Activated CD8-positive, alpha-beta memory T cell treated with anti-CD3 and anti-CD28 coated beads, Interleukin-2, amount 50 U/mL, for 4 hours (primary cell): ENCODE measurements around the gene TMTC2.

Source experiments
- DNase-seq: peaks from one replicate; pipeline ENCODE4 v3.0.0-alpha.2; 2020

TMTC2 gene

DNA sequence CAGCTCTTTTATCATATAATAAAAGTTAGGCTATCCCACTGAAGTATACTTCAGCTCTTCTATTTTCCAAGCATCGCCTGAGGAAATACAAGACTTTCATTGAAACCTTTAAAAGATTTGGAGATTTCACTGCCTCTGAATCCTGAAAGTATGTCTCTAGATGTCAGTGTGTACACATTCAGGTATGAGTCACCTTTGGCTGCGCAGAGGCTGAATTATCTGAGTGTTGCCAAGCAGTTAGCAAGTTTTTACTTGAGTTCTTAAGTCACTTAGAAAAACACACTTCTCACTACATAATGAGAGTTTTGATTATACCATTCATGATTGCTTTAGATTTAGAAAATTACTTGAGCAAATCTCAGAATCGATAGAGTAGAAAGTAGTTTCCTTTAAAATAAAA lies 210.3 kb downstream of the TMTC2 start:
- DNase-seq, result no peak

DNA sequence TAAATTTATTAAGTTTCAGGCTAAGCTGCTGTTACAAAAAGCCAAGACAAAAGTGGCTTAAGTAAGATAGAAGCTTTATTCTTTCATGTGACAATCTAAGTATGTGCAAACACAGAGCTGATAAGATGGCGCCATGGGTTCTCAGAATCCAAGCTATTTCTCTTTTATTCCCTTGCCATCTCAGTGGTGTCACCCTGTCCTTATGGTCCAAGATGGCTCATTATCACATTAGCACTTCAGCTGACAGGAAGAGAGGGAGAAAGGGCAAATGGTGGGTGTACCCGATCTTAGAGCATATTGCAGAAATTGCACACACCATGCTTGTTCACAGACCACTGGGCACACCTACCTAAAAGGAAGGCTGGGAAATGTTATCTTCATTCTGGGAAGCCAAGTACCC lies 211.7 kb downstream of the TMTC2 start:
- no peak for DNase-seq

DNA sequence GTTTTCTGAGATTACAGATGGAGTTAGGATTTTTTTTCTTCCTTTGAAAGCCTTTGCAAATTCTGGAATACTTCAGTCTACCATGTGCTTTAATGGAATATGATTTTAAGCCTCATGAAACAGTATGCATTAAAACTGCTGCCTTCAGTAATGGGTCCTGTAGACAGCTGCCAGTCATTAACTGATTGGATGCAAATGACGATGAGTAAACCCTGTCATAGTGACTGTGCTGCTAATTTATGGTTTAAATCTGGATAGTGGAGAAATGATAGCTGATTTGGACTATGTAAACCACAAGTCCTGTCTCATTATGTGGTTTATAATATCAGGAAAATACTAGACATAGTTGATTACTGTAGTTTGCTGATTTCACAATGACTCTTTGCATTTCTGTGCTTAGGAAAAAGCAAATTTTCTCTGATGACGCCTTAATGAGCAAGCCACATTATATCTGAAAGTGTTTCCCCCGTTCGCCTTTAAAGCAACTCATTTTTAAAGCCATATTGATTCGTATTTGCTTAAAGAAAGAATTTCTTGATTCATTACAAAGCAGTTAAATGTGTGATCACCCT lies 217.6 kb downstream of the TMTC2 start:
- no peak for DNase-seq

DNA sequence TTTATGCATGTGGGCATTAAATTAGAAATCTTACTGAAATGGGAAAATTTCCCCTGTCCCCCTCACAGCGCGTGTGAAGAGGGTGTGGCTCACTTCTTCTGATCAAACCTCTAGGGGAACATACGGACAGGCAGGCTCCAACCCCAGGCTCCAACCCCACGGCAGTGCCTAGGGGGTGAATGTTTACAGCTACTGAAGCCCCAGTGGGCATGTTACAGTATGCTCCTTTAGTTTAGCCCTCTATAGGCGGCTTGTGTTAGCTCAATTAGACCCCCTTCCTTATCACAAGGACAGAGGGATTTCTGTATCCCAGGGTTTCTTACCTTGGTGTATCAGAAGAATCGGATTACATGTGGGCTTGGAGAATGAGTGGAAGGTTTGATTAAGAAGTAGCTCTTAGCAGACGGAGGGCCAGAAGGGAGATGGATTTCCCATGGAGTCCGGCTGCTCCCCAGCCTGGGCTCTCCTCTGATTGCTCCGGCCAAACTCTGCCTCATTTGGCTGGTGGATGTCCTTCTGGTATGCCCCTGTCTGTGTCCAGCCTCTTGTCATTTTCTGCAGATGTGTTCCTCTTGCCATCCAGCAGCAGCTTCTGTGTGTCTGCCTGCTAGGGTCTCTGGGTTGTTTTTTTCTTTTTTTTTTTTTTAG lies 223.7 kb downstream of the TMTC2 start:
- DNase-seq, result no peak

DNA sequence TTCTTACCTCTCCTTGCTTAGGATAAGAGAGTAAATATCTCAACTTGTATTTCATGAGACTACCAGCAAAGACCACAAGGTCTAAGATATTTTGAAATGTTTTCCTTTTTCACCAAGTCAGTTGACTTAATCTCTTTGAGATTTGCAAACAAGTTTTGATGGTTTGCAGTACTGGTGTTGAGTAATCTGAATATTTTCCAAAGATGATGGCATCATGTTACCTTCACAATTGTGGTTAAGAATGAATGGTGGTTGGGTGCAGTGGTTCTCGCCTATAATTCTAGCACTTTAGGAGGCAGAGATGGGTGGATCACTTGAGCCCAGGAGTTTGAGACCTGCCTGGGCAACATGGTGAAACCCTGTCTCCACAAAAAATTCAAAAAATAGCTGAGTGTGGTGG lies 225.7 kb downstream of the TMTC2 start:
- DNase-seq, result no peak

DNA sequence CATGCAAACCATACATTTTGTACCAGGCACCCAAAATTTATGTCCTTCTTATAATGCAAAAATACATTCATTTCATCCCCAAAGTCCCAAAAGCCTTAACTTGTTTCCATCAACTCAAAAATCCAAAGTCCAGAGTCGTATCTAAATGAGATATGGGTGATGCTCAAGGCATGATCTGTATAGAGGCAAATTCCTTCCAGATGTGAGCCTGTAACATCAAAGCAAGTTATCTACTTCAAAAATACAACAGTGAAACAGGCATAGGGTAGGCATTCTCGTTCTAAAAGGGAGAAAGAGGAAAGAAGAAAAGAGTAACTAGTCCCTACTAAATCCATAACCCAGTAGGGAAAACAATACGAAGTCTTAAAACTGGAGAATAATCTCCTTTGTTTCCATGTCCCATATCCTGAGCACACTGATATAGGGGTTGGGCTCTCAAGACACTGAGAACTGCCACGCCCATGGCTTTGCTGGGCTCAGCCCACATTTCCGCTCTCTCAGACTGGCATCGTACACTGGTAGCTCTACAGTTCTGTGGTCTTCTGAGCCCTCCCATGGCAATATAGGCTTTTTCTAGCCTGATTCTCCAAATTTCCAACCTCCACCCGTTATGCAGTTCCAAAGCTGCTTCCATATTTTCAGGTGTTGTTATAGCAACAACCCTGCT lies 232.8 kb downstream of the TMTC2 start:
- no peak for DNase-seq

DNA sequence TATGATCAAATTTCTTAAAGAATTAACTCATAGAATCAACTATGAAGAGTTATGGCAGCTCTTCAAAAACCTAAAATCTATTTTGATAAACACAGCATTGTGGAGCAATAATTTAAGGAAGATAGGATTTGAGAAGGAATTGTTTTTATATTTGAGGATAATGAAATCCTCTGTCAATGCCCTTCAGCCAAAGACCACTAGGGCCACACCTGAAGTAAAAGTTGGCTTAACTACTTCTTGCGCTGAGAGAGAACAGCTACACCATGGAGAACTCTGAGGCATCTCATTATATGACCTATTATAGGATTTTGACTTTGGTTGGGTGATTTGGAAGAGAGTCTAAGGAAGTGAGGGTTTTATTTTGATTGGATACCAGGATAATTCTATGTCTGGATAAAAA lies 237.2 kb downstream of the TMTC2 start:
- no peak for DNase-seq

DNA sequence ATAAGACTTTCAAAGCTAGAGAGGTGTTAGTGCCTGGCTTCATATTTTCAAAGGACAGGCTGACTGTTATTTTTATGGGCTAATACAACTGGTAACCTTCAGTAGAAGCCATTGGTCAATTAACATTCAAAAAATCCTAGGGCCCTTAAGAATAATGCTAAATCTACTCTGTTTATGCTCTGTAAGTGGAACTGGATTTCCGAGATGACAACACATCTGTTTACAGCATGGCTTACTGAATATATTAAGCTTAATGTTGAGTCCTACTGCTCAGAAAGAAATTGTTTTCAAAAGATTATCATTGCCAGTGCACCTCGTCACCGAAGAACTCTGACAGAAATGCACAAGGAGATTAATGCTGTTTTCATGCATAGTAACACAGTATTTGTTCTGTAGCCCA lies 239.9 kb downstream of the TMTC2 start:
- DNase-seq, result no peak

DNA sequence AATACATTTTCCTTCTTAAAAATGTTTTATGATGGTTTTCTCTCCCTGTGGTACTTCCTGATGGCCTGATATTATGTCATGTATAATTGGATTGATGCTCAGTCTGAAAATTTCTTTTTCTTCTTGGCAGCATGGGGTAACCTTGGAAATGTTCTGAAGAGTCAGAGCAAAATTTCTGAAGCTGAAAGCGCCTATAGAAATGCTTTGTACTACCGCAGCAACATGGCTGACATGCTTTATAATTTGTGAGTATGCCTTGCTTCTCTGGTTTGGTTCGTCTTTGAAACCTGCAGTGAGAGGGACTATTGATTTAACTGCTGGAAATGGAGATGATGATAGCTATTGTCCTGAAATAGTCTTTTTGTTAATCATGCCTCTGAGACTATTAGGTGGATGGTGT lies 243.6 kb downstream of the TMTC2 start:
- no peak for DNase-seq

DNA sequence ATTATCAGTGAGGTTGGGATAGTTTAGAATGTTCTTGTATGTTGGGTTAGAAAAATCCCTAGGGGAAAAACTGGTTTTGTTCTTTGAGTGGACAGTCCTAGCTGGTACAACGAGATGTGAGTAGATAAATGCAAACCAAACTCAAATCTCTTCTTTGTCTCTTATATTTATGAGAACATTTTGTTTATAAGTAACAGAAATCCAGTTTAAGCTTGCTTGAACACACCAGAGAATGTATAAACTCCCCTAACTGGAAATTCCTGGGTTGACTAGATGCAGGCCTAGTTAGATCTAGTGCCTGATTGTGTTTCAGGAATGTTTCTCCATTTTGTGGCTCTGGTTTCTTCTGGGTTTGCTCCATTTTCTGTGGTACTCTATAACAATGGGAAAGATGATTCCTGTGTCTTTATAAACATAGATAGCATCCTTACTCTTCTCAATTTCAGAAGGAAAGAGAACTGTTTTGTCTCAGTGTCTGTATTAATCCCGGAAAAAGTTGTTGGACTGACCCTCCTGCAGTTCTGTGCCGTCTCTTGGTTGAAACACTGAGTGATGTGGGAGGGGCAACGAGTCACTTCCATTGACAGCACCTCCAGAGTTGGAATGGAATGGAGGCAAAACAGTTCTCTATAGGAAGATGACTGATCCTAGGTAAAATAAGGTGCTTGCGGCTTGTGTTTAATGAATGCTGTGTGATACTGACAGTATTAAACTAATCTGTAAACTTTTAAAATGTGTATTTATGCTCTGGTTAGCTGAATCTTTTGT lies 244.8 kb downstream of the TMTC2 start:
- no peak for DNase-seq

DNA sequence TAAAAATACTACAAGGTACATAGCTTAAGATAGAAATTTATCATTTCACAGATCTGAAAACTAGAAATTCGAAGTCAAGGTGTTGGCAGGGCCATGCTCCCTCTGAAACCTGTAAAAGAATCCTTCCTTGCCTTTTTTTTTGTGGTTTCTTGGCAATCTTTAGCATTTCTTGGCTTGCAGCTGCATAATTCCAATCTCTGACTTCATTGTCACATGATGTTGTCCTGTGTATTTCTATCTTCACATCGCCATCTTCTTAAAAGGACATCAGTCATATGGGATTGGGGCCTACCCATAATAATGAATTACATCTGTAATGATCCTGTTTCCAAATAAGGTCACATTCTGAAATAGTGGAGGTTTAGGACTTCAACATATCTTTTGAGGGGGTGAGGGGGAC lies 250.4 kb downstream of the TMTC2 start:
- no peak for DNase-seq

DNA sequence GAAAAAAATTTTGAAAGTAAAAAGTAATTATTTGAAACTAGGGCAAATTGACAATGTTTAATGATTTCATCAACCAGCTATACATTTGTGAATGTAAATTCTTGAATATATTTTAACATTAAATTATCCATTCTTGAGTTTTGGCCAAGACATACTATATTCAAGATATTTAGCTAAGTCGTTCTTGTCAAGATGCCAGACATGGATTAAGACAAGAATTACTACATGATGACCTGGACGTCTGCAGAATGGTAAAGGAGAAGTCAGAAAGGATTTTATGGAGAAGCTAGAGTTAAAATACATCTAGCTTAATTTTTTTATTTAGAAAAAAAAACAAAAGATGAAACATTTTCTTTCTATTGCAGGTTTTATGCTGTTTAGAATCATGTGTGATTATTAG lies 255.8 kb downstream of the TMTC2 start:
- DNase-seq, result no peak

DNA sequence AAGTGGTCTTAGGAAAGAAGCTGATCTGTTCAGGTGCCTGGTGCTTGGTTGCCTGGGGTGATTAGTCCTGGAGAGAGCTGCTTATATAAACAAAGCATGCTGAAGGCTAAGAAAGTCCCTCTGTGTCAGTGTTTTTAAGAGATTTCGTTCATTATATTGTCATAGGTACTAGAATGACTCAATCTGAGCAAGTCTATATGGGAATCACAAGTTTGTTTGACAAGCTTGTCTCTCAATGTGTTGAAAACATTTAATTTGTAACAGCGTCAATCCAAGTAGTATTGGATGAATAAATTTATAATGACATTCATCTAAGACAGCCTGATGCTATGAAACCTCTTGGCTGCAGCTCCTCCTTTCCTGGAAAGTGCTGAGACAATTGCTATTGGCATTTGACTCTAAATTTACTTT lies 256.3 kb downstream of the TMTC2 start:
- no peak for DNase-seq

DNA sequence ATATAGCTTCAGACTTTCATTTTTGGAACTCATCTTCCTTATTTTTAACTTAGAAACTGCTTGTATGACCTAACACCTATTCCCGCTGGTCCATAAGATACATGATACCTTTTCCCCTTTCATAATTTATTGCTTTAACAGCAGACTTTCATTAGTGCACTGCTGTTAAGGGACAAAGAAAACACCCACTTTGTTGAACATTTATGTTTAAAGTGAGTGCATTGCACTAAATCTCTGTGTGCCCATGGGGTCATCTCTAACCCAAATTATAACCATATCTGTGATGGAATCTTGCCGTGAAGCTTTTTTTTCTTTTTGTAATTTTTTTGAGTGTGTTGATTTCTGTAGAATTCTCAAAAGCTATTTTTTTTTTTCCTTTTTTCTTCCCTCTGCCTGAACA lies 261.8 kb downstream of the TMTC2 start:
- DNase-seq, result no peak

DNA sequence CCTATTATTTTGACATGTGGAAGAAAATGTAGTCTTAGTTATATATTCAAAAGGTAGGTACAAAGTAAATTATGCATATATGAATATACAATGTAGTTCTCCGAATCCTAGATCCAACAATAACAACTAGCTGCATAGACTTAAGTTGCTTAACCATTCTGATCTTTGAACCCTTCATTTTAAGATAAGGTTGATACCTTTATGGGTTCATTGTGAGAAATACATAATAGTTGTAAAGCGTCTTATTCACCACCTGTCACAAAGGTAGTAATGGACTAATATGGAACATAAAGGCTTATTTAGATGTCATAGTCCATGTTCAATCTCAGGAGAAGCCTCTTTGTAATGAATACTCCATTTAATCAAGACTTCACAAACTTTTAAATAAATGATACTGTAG lies 263.6 kb downstream of the TMTC2 start:
- DNase-seq, result no peak

DNA sequence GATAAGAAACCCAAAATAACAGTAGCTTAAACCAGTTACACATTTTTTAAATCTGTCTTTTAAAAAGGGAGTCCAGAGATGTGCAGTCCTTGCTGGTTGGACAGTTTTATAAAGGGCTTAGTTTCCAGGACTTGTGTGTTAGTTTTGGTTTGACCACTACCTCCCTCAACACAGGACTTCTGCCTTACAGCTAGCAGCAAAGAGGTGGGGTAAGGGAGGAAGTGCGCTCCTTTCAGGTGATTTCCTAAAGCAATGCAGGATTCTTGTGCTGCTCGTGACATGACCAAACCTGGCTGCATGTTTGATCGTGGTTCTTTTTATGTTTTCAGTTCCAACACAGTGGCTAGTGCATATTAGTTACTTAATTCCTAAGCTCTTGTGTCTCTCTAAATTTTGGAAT lies 266.2 kb downstream of the TMTC2 start:
- no peak for DNase-seq

DNA sequence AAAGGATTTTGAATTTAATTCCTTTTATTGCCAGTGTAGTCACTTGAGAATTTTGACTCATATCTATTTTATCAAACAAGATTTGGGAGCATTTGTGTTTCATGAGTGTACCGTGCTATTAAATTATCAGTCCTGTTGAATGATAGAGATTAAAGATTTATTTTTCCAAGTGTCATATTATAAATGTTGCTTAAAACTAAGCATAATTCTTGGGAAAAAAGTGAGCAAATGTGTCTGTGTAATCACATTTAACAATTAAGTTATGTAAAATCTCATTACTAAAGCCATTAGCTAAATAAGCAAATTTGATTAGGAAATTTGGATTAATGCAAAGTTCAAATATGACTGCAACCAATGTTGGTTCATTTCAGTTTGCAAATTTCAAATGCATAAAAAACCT lies 266.7 kb downstream of the TMTC2 start:
- DNase-seq, result no peak

DNA sequence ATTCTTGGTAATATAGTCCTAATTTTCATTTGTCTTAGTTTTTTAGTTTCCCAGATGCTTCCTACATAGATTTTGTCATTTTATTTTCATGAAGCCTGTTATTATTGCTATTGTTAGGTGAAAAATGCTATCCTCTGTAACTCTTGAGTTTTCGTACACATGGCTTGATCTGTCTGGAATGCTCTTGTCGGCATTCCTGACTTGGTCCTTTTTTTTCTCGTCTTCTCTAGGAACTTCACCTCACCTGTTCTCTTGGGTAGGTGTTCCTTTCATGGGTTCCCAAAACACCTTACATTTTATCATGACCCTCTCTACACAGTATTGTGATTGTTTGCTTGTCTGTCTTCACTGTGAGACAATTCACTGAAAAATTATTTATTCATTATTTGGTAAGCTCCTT lies 267.4 kb downstream of the TMTC2 start:
- no peak for DNase-seq

DNA sequence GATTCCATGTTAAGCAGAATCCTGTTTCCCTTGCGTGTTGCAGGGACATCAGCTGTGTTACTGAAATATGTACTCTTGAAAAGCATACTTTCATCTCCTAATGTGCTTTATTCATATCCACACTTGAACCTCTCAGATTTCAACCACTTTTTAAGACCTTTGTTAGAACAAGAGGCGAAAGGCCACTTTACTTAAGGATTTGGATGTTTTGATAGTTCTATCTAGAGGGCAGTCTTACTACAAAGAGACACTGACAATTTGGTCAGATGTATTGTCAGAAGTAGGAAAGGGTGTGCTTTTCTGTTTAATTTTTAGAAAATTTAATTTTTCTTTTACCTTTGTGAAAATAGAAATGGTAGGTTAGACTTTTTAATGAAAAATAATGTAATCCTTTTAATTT lies 267.9 kb downstream of the TMTC2 start:
- DNase-seq, result no peak

DNA sequence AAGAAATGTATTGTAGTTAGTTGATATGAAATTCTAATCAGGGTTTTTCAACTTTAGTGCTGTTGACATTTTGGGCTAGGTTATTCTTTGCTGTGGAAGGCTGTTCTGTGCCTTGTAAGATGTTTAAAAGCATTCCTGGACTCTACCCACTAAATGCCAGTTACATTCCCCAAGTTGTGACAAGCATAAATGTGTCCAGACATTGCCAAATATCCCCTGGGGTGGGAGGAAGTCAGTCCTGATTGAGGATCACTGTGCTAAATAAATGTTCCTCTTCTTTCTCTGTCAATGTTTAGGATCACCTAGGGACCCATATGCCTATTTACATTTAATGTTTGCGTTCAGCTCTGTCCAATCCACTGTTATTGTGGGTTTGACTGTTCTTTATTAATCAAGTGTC lies 268.3 kb downstream of the TMTC2 start:
- no peak for DNase-seq

DNA sequence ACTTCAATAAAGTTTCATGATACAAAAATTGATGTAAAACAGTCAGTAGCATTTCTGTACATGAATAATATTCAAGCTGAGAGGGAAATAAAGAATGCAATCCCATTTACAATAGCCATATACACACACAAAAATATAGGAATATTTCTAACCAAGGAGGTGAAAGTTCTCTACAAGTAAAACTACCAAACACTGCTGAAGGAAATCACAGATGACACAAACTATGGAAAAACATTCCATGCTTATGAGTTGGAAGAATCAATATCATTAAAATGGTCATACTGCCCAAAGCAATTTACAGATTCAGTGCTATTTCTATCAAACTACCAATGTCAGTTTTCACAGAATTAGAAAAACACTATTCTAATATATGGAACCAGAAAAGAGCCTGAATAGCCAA lies 272.3 kb downstream of the TMTC2 start:
- no peak for DNase-seq

DNA sequence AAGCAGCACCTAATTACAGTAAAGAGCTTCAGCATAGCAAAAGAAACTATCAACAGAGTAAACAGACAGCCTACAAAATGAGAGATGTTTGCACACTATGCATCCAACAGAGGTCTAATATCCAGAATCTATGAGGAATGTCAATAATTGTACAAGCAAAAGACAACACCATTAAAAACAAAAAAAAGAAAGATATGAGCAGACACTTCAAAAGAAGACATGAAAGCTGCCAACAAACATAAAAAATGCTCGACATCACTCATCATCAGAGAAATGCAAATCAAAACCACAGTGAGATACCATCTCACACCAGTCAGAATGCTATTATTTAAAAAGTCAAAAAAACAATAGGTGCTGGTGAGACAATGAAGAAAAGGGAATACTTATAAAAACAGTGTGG lies 273.1 kb downstream of the TMTC2 start:
- DNase-seq, result no peak

DNA sequence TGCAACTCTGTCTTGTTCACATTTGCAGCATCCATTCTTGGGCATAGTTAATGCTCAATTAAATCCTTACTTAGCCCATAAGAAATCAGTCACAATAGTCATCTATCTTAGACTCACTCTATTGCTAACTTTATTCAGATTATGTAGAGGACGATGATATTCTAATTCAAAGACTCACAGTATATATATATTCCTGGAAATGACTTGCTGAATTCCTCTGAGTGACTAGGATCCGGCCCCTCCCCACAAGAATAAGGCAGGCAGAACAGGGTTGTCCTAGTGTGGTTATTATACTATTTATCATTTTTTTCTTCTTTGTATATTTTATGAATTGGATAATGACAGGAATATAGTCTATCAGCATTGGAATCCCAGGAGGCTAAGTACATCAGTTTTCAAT lies 275.1 kb downstream of the TMTC2 start:
- DNase-seq, result no peak

DNA sequence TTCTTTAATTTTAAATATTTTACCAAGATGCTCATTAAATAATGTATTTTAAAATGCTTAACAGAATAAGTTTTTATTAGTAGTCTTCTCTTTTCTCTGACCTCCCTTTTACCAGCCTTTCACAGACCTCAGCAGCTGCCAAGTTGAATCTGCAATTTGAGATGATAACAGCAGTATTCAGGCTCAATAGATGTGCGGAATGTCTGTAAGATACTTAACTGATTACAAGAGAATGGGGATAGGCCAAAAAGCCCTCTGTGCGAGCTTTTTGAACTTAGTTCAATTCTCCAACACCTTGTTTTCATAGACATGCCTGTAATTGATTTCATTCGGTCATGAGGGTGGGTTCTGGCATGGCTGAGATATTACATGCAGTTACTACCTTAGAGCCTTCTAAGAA lies 277.2 kb downstream of the TMTC2 start:
- DNase-seq, result no peak
